SK-N-SH (cell line): ENCODE results near the gene NDUFS2. TPM values are rescaled to one million over a fixed set of nuclear protein-coding genes. Genes with fewer than 3 reads are reported as not detected.

Experiments
- CTCF ChIA-PET: fragments of 300-600, 350-600 bp; formaldehyde crosslinking; extraction: SDS; loops from one replicate; lab custom pipeline; 2021; lab: Yijun Ruan, JAX
- POLR2A ChIA-PET: fragments of 350-600 bp; sonication (Branson Sonifier 250); formaldehyde crosslinking; extraction: SDS; loops from one replicate; lab custom pipeline; 2020; ENCODE audit warnings: antibody characterized with exemption, inconsistent platforms; lab: Yijun Ruan, JAX
- DNase-seq: peaks from one replicate; pipeline ENCODE4 v3.0.0; 2012
- H2AFZ ChIP-seq: fragments of 200-600 bp; sonication (generic); 2 replicates; pipeline ENCODE4 v1.8.1; 2016; ENCODE audit warnings: antibody characterized with exemption, mild to moderate bottlenecking, low read depth
- H3F3A ChIP-seq: fragments of 200-600 bp; sonication (generic); replicated peaks from 2 replicates; pipeline ENCODE3; 2016; ENCODE audit warnings: antibody characterized with exemption, mild to moderate bottlenecking; ENCODE audit not compliant: insufficient read depth
- H3K27ac ChIP-seq, 2 experiments: fragments of 200-500 bp in 1 of 2; fragments of 200-600 bp in 1 of 2; sonication (Bioruptor generic) in 1 of 2; sonication (generic), shearing (Covaris generic) in 1 of 2; 2 replicates each; pipeline versions ENCODE4 v1.5.1 to v1.6.1; 2014 to 2016; ENCODE audit warnings: low read depth in 2 of 2, inconsistent platforms in 1 of 2, low read length in 1 of 2, mild to moderate bottlenecking in 1 of 2, mixed read lengths in 1 of 2
- H3K27me3 ChIP-seq: fragments of 200-600 bp; sonication (generic), shearing (Covaris generic); 2 replicates; pipeline ENCODE4 v1.6.1; 2016; ENCODE audit warnings: mixed run types; ENCODE audit not compliant: insufficient read depth
- H3K36me3 ChIP-seq, 2 experiments: fragments of 200-500 bp in 1 of 2; fragments of 200-600 bp in 1 of 2; sonication (Bioruptor generic) in 1 of 2; sonication (generic) in 1 of 2; replicated peaks in 1 of 2; 2 replicates each; pipeline versions ENCODE3 to v1.5.1; 2014 to 2016; ENCODE audit warnings: low read length in 1 of 2, mild to moderate bottlenecking in 1 of 2; ENCODE audit not compliant: insufficient read depth in 2 of 2, control insufficient read depth in 1 of 2
- H3K4me1 ChIP-seq, 2 experiments: fragments of 200-500 bp in 1 of 2; fragments of 200-600 bp in 1 of 2; sonication (Bioruptor generic) in 1 of 2; sonication (generic), shearing (Covaris generic) in 1 of 2; 2 replicates each; pipeline versions ENCODE4 v1.5.1 to v1.6.1; 2014 to 2016; ENCODE audit warnings: low read depth in 1 of 2, low read length in 1 of 2, mixed run types in 1 of 2; ENCODE audit not compliant: insufficient read depth in 2 of 2, control insufficient read depth in 1 of 2
- H3K4me2 ChIP-seq: fragments of 200-600 bp; sonication (generic), shearing (Covaris generic); 2 replicates; pipeline ENCODE4 v1.6.1; 2017; ENCODE audit warnings: mixed run types
- H3K4me3 ChIP-seq, 2 experiments: fragments of 200-500 bp in 1 of 2; fragments of 200-600 bp in 1 of 2; sonication (Bioruptor generic) in 1 of 2; sonication (generic), shearing (Covaris generic) in 1 of 2; 2 replicates each; pipeline versions ENCODE4 v1.5.1 to v1.8.1; 2014 to 2016; ENCODE audit warnings: low read depth in 2 of 2, inconsistent platforms in 1 of 2, low read length in 1 of 2, mild to moderate bottlenecking in 1 of 2, mixed read lengths in 1 of 2, moderate library complexity in 1 of 2
- H3K79me2 ChIP-seq: fragments of 200-600 bp; sonication (generic); 2 replicates; pipeline ENCODE4 v1.8.1; 2017; ENCODE audit warnings: mild to moderate bottlenecking; ENCODE audit not compliant: insufficient read depth
- H3K9ac ChIP-seq: fragments of 200-600 bp; sonication (generic); 2 replicates; pipeline ENCODE4 v1.6.1; 2017; ENCODE audit warnings: mixed run types
- H3K9me2 ChIP-seq: fragments of 200-600 bp; sonication (generic); 2 replicates; pipeline ENCODE4 v1.6.1; 2017; ENCODE audit warnings: mixed run types
- H3K9me3 ChIP-seq: fragments of 200-600 bp; sonication (generic); 2 replicates; pipeline ENCODE4 v1.6.1; 2017; ENCODE audit warnings: mixed run types, mild to moderate bottlenecking, moderate library complexity
- H4K20me1 ChIP-seq: fragments of 200-600 bp; sonication (generic); 2 replicates; pipeline ENCODE4 v1.6.1; 2017; ENCODE audit warnings: mild to moderate bottlenecking, mixed run types; ENCODE audit not compliant: insufficient read depth
- CHD2 ChIP-seq: fragments of 150-350 bp; IDR thresholded peaks from 2 replicates; pipeline ENCODE4 v1.6.1; 2018; ENCODE audit warnings: low read length; ENCODE audit not compliant: partially characterized antibody
- EP300 ChIP-seq, 2 experiments: IDR thresholded peaks; 2 replicates each; pipeline versions ENCODE4 v1.4.0 to v1.6.1; 2012; ENCODE audit warnings: borderline replicate concordance in 1 of 2, low read depth in 1 of 2, low read length in 1 of 2
- FOSL2 ChIP-seq: IDR thresholded peaks from 2 replicates; pipeline ENCODE4 v1.4.0; 2012; ENCODE audit warnings: low read depth, mild to moderate bottlenecking, moderate library complexity, borderline replicate concordance
- FOXM1 ChIP-seq: IDR thresholded peaks from 2 replicates; pipeline ENCODE4 v1.4.0; 2012; ENCODE audit warnings: low read depth, mild to moderate bottlenecking
- MEF2A ChIP-seq: IDR thresholded peaks from 2 replicates; pipeline ENCODE4 v1.4.0; 2012; ENCODE audit warnings: low read depth, borderline replicate concordance
- MXI1 ChIP-seq: IDR thresholded peaks from 2 replicates; pipeline ENCODE4 v1.6.1; 2012; ENCODE audit warnings: mild to moderate bottlenecking, low read depth, low read length, improper control_type of control experiment
- NFIC ChIP-seq: IDR thresholded peaks from 2 replicates; pipeline ENCODE4 v1.4.0; 2012; ENCODE audit warnings: borderline replicate concordance
- POLR2AphosphoS5 ChIP-seq: IDR thresholded peaks from 2 replicates; pipeline ENCODE4 v1.6.1; 2012; ENCODE audit warnings: low read depth, low read length
- RAD21 ChIP-seq: IDR thresholded peaks from 2 replicates; pipeline ENCODE4 v1.6.1; 2012; ENCODE audit warnings: mild to moderate bottlenecking, low read length
- RXRA ChIP-seq: IDR thresholded peaks from 2 replicates; pipeline ENCODE4 v1.4.0; 2012; ENCODE audit warnings: low read depth, mild to moderate bottlenecking, borderline replicate concordance
- SIN3A ChIP-seq: IDR thresholded peaks from 2 replicates; pipeline ENCODE4 v1.6.1; 2012; ENCODE audit warnings: low read depth, mild to moderate bottlenecking, low read length, moderate library complexity, borderline replicate concordance
- TAF1 ChIP-seq: IDR thresholded peaks from 2 replicates; pipeline ENCODE4 v1.6.1; 2012; ENCODE audit warnings: low read depth, mild to moderate bottlenecking, low read length, moderate library complexity, borderline replicate concordance
- TEAD4 ChIP-seq: IDR thresholded peaks from 2 replicates; pipeline ENCODE4 v1.4.0; 2012; ENCODE audit warnings: mild to moderate bottlenecking, borderline replicate concordance; ENCODE audit not compliant: insufficient read depth
- YY1 ChIP-seq: IDR thresholded peaks from 2 replicates; pipeline ENCODE4 v1.4.0; 2012; ENCODE audit warnings: low read depth, mild to moderate bottlenecking
- WGBS: methylation state at CpG from one replicate; pipeline ENCODE4 v1.1.6; 2017; ENCODE audit warnings: low lambda C conversion rate; 5-methylcytosine and 5-hydroxymethylcytosine counted together
- polyA plus RNA-seq, 3 experiments: library from polyadenylated mRNA; depleted of rRNA; stranded (reverse); fragments of >200 nt; gene quantifications; 2 replicates each; pipeline ENCODE4 v1.2.3, GENCODE V29; 2012
- TF ChIP-seq, protein P1 (sequence below): fragments of 200-600 bp; sonication (generic); IDR thresholded peaks from 2 replicates; pipeline ENCODE4 v1.6.1; 2017; ENCODE audit warnings: antibody characterized with exemption, mild to moderate bottlenecking, moderate library complexity
- TF ChIP-seq, protein P2 (sequence below): IDR thresholded peaks from 2 replicates; pipeline ENCODE4; 2012
- TF ChIP-seq, protein P3 (sequence below): IDR thresholded peaks from 2 replicates; pipeline ENCODE4 v1.6.1; 2012; ENCODE audit warnings: mild to moderate bottlenecking, low read depth, low read length, moderate library complexity
- TF ChIP-seq, protein P4 (sequence below): IDR thresholded peaks from 2 replicates; pipeline ENCODE4 v1.4.0; 2012; ENCODE audit warnings: low read depth, borderline replicate concordance
- TF ChIP-seq, protein P5 (sequence below): IDR thresholded peaks from 2 replicates; pipeline ENCODE4 v1.4.0; 2012; ENCODE audit warnings: low read depth

Gene NDUFS2
- polyA plus RNA-seq, 1 of the 3 experiments (the other 2 are of a cell fraction): 203 TPM

DNA sequence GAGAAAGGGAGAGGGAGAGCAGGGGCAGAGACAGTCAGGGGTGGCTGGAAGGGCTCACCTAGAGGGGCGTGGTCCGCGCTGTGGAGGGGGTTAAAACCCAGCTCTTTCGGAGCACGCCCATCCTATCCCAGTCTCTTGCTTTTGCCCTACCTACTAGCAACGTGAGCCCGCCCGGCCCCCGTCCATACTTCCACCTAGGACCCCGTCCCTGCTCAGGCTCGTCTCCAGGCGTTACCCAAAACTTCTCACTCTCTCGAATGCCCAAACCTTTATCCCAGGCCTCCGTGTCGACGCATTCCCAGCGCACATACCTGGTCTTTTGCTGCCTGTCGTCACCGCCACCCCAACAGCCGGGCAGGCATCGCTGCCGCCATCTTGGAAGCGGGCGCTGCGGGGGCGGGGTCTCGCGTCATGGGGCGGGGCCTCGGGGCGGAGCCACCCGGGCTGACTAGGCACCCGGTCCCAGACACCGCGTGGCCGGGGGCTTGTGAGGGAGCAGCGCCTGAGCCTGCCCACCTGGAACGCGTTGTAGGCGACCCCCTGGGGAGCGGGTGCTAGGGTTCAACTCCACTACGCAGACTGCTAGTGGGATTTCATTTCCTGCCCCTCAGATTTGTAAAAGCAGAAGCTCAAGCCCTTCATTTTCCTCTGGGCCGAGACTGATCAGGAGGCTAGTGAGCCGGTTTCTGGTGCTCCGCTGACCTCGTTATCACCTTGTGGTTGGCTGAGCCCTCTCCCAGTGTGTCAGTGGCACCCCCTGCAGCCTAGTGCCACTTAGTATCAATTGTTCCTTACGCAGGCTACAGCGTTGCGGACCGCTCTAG is 24.8 kb upstream of the NDUFS2 start, which contains the start of gene B4GALT3:
TSS of gene B4GALT3 (minus strand) at position 396 of the 824 bp plus-strand sequence. CDS start 1,447 bp downstream, outside the sequence.
- Histone ChIP-seq H3K4me1 (peaks cover 0 to 18% of the 10 kb centered on the region in 2 experiments; a peak in 1 of 4 replicates), H3K27ac (peak within 1 kb of the TSS; percentile 44 to 77; a peak in 3 of 4 replicates), H3K4me2 (peak within 1 kb of the TSS; percentile 98), H3K4me3 (peak within 1 kb of the TSS; percentile 73), H3K9ac (peak within 1 kb of the TSS; percentile 77), H3K36me3 (peaks cover 24 to 30% of the 10 kb centered on the region in 2 experiments), H2AFZ (peak within 1 kb of the TSS; percentile 87)
- 15% methylated on average over 25 of the region's 50 CpGs for WGBS
- peak; percentile 99 for DNase-seq
- TF ChIP-seq, protein P1, sequence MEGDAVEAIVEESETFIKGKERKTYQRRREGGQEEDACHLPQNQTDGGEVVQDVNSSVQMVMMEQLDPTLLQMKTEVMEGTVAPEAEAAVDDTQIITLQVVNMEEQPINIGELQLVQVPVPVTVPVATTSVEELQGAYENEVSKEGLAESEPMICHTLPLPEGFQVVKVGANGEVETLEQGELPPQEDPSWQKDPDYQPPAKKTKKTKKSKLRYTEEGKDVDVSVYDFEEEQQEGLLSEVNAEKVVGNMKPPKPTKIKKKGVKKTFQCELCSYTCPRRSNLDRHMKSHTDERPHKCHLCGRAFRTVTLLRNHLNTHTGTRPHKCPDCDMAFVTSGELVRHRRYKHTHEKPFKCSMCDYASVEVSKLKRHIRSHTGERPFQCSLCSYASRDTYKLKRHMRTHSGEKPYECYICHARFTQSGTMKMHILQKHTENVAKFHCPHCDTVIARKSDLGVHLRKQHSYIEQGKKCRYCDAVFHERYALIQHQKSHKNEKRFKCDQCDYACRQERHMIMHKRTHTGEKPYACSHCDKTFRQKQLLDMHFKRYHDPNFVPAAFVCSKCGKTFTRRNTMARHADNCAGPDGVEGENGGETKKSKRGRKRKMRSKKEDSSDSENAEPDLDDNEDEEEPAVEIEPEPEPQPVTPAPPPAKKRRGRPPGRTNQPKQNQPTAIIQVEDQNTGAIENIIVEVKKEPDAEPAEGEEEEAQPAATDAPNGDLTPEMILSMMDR: no peak
- TF ChIP-seq, protein P2, sequence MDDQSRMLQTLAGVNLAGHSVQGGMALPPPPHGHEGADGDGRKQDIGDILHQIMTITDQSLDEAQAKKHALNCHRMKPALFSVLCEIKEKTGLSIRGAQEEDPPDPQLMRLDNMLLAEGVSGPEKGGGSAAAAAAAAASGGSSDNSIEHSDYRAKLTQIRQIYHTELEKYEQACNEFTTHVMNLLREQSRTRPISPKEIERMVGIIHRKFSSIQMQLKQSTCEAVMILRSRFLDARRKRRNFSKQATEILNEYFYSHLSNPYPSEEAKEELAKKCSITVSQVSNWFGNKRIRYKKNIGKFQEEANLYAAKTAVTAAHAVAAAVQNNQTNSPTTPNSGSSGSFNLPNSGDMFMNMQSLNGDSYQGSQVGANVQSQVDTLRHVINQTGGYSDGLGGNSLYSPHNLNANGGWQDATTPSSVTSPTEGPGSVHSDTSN: no peak
- TF ChIP-seq RAD21 (peak; percentile 43), CHD2 (peak; percentile 43), EP300 (IDR thresholded peaks at IDR 0.05; ENCODE audit: borderline replicate concordance in 1 of 2, low read depth in 1 of 2, low read length in 1 of 2) (no peak), YY1 (peak; percentile 98), TEAD4 (no peak), NFIC (no peak), FOSL2 (no peak), FOXM1 (no peak), SIN3A (0 out of 2 replicates have a peak, but pooled peaks have one; percentile 69), POLR2AphosphoS5 (peak; percentile 87), MXI1 (peak; percentile 91), MEF2A (no peak), RXRA (no peak), TAF1 (peak; percentile 91)
- TF ChIP-seq, protein P3, sequence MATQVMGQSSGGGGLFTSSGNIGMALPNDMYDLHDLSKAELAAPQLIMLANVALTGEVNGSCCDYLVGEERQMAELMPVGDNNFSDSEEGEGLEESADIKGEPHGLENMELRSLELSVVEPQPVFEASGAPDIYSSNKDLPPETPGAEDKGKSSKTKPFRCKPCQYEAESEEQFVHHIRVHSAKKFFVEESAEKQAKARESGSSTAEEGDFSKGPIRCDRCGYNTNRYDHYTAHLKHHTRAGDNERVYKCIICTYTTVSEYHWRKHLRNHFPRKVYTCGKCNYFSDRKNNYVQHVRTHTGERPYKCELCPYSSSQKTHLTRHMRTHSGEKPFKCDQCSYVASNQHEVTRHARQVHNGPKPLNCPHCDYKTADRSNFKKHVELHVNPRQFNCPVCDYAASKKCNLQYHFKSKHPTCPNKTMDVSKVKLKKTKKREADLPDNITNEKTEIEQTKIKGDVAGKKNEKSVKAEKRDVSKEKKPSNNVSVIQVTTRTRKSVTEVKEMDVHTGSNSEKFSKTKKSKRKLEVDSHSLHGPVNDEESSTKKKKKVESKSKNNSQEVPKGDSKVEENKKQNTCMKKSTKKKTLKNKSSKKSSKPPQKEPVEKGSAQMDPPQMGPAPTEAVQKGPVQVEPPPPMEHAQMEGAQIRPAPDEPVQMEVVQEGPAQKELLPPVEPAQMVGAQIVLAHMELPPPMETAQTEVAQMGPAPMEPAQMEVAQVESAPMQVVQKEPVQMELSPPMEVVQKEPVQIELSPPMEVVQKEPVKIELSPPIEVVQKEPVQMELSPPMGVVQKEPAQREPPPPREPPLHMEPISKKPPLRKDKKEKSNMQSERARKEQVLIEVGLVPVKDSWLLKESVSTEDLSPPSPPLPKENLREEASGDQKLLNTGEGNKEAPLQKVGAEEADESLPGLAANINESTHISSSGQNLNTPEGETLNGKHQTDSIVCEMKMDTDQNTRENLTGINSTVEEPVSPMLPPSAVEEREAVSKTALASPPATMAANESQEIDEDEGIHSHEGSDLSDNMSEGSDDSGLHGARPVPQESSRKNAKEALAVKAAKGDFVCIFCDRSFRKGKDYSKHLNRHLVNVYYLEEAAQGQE: peak; percentile 40; the same call in 1 of the 2 replicates
- TF ChIP-seq, protein P4, sequence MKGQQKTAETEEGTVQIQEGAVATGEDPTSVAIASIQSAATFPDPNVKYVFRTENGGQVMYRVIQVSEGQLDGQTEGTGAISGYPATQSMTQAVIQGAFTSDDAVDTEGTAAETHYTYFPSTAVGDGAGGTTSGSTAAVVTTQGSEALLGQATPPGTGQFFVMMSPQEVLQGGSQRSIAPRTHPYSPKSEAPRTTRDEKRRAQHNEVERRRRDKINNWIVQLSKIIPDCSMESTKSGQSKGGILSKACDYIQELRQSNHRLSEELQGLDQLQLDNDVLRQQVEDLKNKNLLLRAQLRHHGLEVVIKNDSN: no peak
- TF ChIP-seq, protein P5, sequence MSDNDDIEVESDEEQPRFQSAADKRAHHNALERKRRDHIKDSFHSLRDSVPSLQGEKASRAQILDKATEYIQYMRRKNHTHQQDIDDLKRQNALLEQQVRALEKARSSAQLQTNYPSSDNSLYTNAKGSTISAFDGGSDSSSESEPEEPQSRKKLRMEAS: peak; percentile 92
- TF ChIP-seq, all 33 proteins: peak for 9
- H3K9me2 ChIP-seq: no peaks in the 10 kb centered on the region
- H3F3A ChIP-seq: peaks cover 5% of the 10 kb centered on the region
- no peaks in the 10 kb centered on the region for H4K20me1 ChIP-seq
- CTCF ChIA-PET: interaction anchor here (1.0 to 4.1 kb wide), 5 partner anchors 12 to 48 kb away, joined by 3 to 29 read pairs (median 5); partner anchors contain the start of genes NDUFS2, PPOX and TOMM40L
- POLR2A ChIA-PET: interaction anchor here (1.4 kb wide), 1 partner anchor 11 kb away, joined by 11 read pairs; the partner anchor contains the start of gene PPOX
- no peaks in the 10 kb centered on the region for H3K27me3 ChIP-seq
- H3K79me2 ChIP-seq: peaks cover 17% of the 10 kb centered on the region
- no peaks in the 10 kb centered on the region for H3K9me3 ChIP-seq
